K562 (cell line): ENCODE data around the gene ENOX2. TPM values are rescaled to one million over a fixed set of nuclear protein-coding genes. Genes with fewer than 3 reads are reported as not detected.

Source experiments
- BACH1 ChIP-seq: fragments of 200-800 bp; sonication (Bioruptor generic); IDR thresholded peaks from 2 replicates; pipeline ENCODE4 v1.6.1; 2016; ENCODE audit warnings: missing genetic modification characterization, missing compliant biosample characterization
- BCOR ChIP-seq: fragments of 450-650 bp; IDR thresholded peaks from 2 replicates; pipeline ENCODE4 v1.6.1; 2016
- CBX8 ChIP-seq: fragments of 200-600 bp; sonication (generic); IDR thresholded peaks from 2 replicates; pipeline ENCODE4 v1.6.1; 2012; ENCODE audit warnings: borderline replicate concordance, mixed run types, low read depth, mild to moderate bottlenecking, moderate library complexity, mixed read lengths, low read length, control low read depth, inconsistent platforms; ENCODE audit not compliant: poor library complexity, severe bottlenecking; ENCODE audit errors: extremely low read depth
- JUN ChIP-seq, 2 experiments: sonication (generic) in 1 of 2; formaldehyde crosslinking in 1 of 2; IDR thresholded peaks; 2 replicates each; pipeline versions ENCODE4 v1.6.1 to v1.8.0; 2012 to 2022; ENCODE audit warnings: borderline replicate concordance in 2 of 2, mild to moderate bottlenecking in 2 of 2, improper control_type of control experiment in 1 of 2, low read depth in 1 of 2, low read length in 1 of 2, missing genetic modification reagents in 1 of 2
- MYC ChIP-seq, 2 experiments: fragments of 250-450 bp in 1 of 2; sonication (Bioruptor Pico) in 1 of 2; IDR thresholded peaks; 2 replicates each; pipeline versions ENCODE4 v1.5.1 to v1.6.1; 2012 to 2021; ENCODE audit warnings: low read depth in 2 of 2, borderline replicate concordance in 1 of 2, improper control_type of control experiment in 1 of 2, low read length in 1 of 2, mild to moderate bottlenecking in 1 of 2, moderate library complexity in 1 of 2
- NFYB ChIP-seq: IDR thresholded peaks from 2 replicates; pipeline ENCODE4 v1.6.1; 2011; ENCODE audit warnings: mild to moderate bottlenecking, moderate library complexity; ENCODE audit not compliant: insufficient read length; ENCODE audit errors: extremely low read depth
- PHTF2 ChIP-seq: fragments of 250-450 bp; sonication (Bioruptor Pico); IDR thresholded peaks from 2 replicates; pipeline ENCODE4 v1.5.0; 2021; ENCODE audit warnings: mild to moderate bottlenecking
- RBFOX2 ChIP-seq: fragments of 200-400 bp; formaldehyde crosslinking; IDR thresholded peaks from 2 replicates; pipeline ENCODE4 v1.6.1; 2017; ENCODE audit warnings: low read depth, mild to moderate bottlenecking, low read length, moderate library complexity
- SIX5 ChIP-seq, 2 experiments: IDR thresholded peaks; 2 replicates each; pipeline ENCODE4 v1.6.1; 2011; ENCODE audit warnings: low read length in 2 of 2, borderline replicate concordance in 1 of 2, low read depth in 1 of 2, mild to moderate bottlenecking in 1 of 2, moderate library complexity in 1 of 2; ENCODE audit not compliant: insufficient read depth in 1 of 2
- SMC3 ChIP-seq: conservative IDR thresholded peaks from 2 replicates; pipeline ENCODE4 v1.6.1; 2011; ENCODE audit warnings: low read depth, low read length, improper control_type of control experiment; ENCODE audit not compliant: insufficient read depth
- THRB ChIP-seq: fragments of 450-650 bp; formaldehyde crosslinking; conservative IDR thresholded peaks from 2 replicates; pipeline ENCODE4 v1.4.0; 2022; ENCODE audit warnings: mild to moderate bottlenecking, missing genetic modification characterization
- XRCC3 ChIP-seq: fragments of 450-650 bp; IDR thresholded peaks from 2 replicates; pipeline ENCODE4 v1.6.1; 2017; ENCODE audit warnings: mild to moderate bottlenecking, moderate library complexity
- ZNF184 ChIP-seq: sonication (generic); formaldehyde crosslinking; IDR thresholded peaks from 2 replicates; pipeline ENCODE4 v1.5.0; 2020; ENCODE audit warnings: missing genetic modification reagents
- ZNF277 ChIP-seq: fragments of 250-450 bp; sonication (Bioruptor Pico); IDR thresholded peaks from 2 replicates; pipeline ENCODE4 v1.8.0; 2022; ENCODE audit warnings: inconsistent platforms, mild to moderate bottlenecking, moderate library complexity, borderline replicate concordance
- ZNF584 ChIP-seq: fragments of 200-800 bp; sonication (Bioruptor generic); IDR thresholded peaks from 2 replicates; pipeline ENCODE4 v1.6.1; 2016; ENCODE audit warnings: low read depth, mild to moderate bottlenecking, missing genetic modification characterization, missing compliant biosample characterization
- ZNF639 ChIP-seq, 2 experiments: fragments of 200-800 bp in 1 of 2; sonication (Bioruptor generic) in 1 of 2; sonication (generic) in 1 of 2; formaldehyde crosslinking in 1 of 2; IDR thresholded peaks in 1 of 2; conservative IDR thresholded peaks in 1 of 2; 2 replicates each; pipeline versions ENCODE4 v1.5.0 to v1.6.1; 2016 to 2020; ENCODE audit warnings: missing compliant biosample characterization in 1 of 2, missing genetic modification characterization in 1 of 2, missing genetic modification reagents in 1 of 2
- polyA plus RNA-seq, 8 experiments: library from polyadenylated mRNA; depleted of rRNA in 4 of 8; stranded (reverse) in 5 of 8; unstranded in 3 of 8; fragments of >200 nt; fragmentation: Nextera tagmentation in 2 of 8; fragmentation: Illumina TruSeq in 1 of 8; extraction: Ambion mirVana in 2 of 8; extraction: Trizol in 1 of 8; gene quantifications; 2 replicates each; pipeline versions ENCODE4 v1.2.1 to v1.2.3, GENCODE V29; 2011 to 2014; ENCODE audit warnings: inconsistent platforms in 1 of 8, missing spikeins in 1 of 8
- total RNA-seq, 7 experiments: library from RNA; depleted of rRNA in 6 of 7; stranded (reverse); fragments of >200 nt in 6 of 7; fragmentation: Illumina TruSeq in 2 of 7; extraction: Trizol in 2 of 7; gene quantifications; 2 replicates each; pipeline versions ENCODE4 v1.2.1 to v1.2.3, GENCODE V29; 2011 to 2021; ENCODE audit warnings: low replicate concordance in 1 of 7
- TF ChIP-seq, protein P1 (sequence below): fragments of 150-350 bp; IDR thresholded peaks from 2 replicates; pipeline ENCODE4 v1.6.1; 2014; ENCODE audit warnings: low read depth, mild to moderate bottlenecking, low read length, borderline replicate concordance

ENOX2 gene
- total and polyA plus RNA-seq, 9 of the 15 experiments (the other 6 are each of a cell fraction or from before 2014, with no cell fraction given), result 6.1 to 24.0 (median 13.8) TPM

- TF ChIP-seq ZNF277 (CRISPR knock-in tag) (no peak), ZNF584 (CRISPR knock-in tag) (no peak), BCOR (peak; percentile 56; the same call in 1 of the 2 replicates), ZNF639 (CRISPR knock-in tag; conservative IDR thresholded peaks at IDR 0.05 in 1 of 2, IDR thresholded peaks at IDR 0.05 in 1 of 2) (0 out of 4 replicates have a peak, but pooled peaks of 1 of the 2 experiments have one; percentile 42), CBX8 (no peak), SIX5 (IDR thresholded peaks at IDR 0.05; ENCODE audit: borderline replicate concordance in 1 of 2, insufficient read depth in 1 of 2, low read depth in 1 of 2, low read length in 2 of 2) (no peak), XRCC3 (no peak), BACH1 (no peak), SMC3 (no peak), ZNF184 (CRISPR knock-in tag) (no peak), PHTF2 (CRISPR knock-in tag) (no peak), JUN (IDR thresholded peaks at IDR 0.05; ENCODE audit: borderline replicate concordance, low read depth, low read length) (no peak), JUN (CRISPR knock-in tag; IDR thresholded peaks at IDR 0.05; ENCODE audit: borderline replicate concordance) (no peak), MYC (IDR thresholded peaks at IDR 0.05; ENCODE audit: low read depth, low read length) (no peak), MYC (CRISPR knock-in tag; IDR thresholded peaks at IDR 0.05; ENCODE audit: borderline replicate concordance, low read depth) (no peak), NFYB (no peak), RBFOX2 (no peak), THRB (CRISPR knock-in tag) (no peak)
- TF ChIP-seq, protein P1, sequence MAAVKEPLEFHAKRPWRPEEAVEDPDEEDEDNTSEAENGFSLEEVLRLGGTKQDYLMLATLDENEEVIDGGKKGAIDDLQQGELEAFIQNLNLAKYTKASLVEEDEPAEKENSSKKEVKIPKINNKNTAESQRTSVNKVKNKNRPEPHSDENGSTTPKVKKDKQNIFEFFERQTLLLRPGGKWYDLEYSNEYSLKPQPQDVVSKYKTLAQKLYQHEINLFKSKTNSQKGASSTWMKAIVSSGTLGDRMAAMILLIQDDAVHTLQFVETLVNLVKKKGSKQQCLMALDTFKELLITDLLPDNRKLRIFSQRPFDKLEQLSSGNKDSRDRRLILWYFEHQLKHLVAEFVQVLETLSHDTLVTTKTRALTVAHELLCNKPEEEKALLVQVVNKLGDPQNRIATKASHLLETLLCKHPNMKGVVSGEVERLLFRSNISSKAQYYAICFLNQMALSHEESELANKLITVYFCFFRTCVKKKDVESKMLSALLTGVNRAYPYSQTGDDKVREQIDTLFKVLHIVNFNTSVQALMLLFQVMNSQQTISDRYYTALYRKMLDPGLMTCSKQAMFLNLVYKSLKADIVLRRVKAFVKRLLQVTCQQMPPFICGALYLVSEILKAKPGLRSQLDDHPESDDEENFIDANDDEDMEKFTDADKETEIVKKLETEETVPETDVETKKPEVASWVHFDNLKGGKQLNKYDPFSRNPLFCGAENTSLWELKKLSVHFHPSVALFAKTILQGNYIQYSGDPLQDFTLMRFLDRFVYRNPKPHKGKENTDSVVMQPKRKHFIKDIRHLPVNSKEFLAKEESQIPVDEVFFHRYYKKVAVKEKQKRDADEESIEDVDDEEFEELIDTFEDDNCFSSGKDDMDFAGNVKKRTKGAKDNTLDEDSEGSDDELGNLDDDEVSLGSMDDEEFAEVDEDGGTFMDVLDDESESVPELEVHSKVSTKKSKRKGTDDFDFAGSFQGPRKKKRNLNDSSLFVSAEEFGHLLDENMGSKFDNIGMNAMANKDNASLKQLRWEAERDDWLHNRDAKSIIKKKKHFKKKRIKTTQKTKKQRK, result no peak
Observed at GRCh38 chrX:130952266-130953043, 49.4 kb upstream of the ENOX2 start (continued).
